ENCODE measurements around the gene MINK1.
A peak's percentile ranks its signal among the peaks of the same experiment; 100 is the strongest.
"Not testable (repeated sequence)": the region's sequence is repeated elsewhere in the genome, so short reads cannot be mapped to it uniquely, and the experiment has no call there.

The MINK1 gene

GRCh38 chr17:4906642-4907041 is 73.5 kb downstream of the MINK1 start:
- H3K4me3 ChIP-seq (ENCODE audit: insufficient read depth, low read depth, low read length, poor library complexity, severe bottlenecking); DNase-seq; H3K36me3 ChIP-seq (ENCODE audit: control insufficient read depth, insufficient read depth, low read length); H3K9me3 ChIP-seq (ENCODE audit: control insufficient read depth, low read length); H3K27ac ChIP-seq (ENCODE audit: insufficient read depth, low read length, poor library complexity, severe bottlenecking); H3K27me3 ChIP-seq (replicated peaks; ENCODE audit: control insufficient read depth, insufficient read depth, low read length, poor library complexity, severe bottlenecking): not testable (repeated sequence)
- peaks cover 20% of the 10 kb centered on the region for H3K4me1 ChIP-seq (ENCODE audit: control insufficient read depth, insufficient read depth, low read length, poor library complexity, severe bottlenecking)

GRCh38 chr17:4908301-4908700 is 75.2 kb downstream of the MINK1 start:
- DNase-seq, result no peak
- Histone ChIP-seq H3K9me3 (ENCODE audit: control insufficient read depth, low read length) (no peaks in the 10 kb centered on the region), H3K4me3 (ENCODE audit: insufficient read depth, low read depth, low read length, poor library complexity, severe bottlenecking) (no peak overlapping the region), H3K36me3 (ENCODE audit: control insufficient read depth, insufficient read depth, low read length) (no peaks in the 10 kb centered on the region), H3K27me3 (replicated peaks; ENCODE audit: control insufficient read depth, insufficient read depth, low read length, poor library complexity, severe bottlenecking) (no peaks in the 10 kb centered on the region), H3K4me1 (ENCODE audit: control insufficient read depth, insufficient read depth, low read length, poor library complexity, severe bottlenecking) (peaks cover 12% of the 10 kb centered on the region), H3K27ac (ENCODE audit: insufficient read depth, low read length, poor library complexity, severe bottlenecking) (no peak overlapping the region)

- Histone ChIP-seq H3K4me3 (ENCODE audit: insufficient read depth, low read depth, low read length, poor library complexity, severe bottlenecking) (no peak overlapping the region), H3K4me1 (ENCODE audit: control insufficient read depth, insufficient read depth, low read length, poor library complexity, severe bottlenecking) (peaks cover 12% of the 10 kb centered on the region), H3K27ac (ENCODE audit: insufficient read depth, low read length, poor library complexity, severe bottlenecking) (no peak overlapping the region)
Observed at GRCh38 chr17:4908711-4909496, 75.8 kb downstream of the MINK1 start.

GRCh38 chr17:4913994-4914393 is 80.9 kb downstream of the MINK1 start:
- DNase-seq, result no peak
- Histone ChIP-seq H3K36me3 (ENCODE audit: control insufficient read depth, insufficient read depth, low read length) (no peaks in the 10 kb centered on the region), H3K27me3 (replicated peaks; ENCODE audit: control insufficient read depth, insufficient read depth, low read length, poor library complexity, severe bottlenecking) (no peaks in the 10 kb centered on the region), H3K4me3 (ENCODE audit: insufficient read depth, low read depth, low read length, poor library complexity, severe bottlenecking) (no peak overlapping the region), H3K9me3 (ENCODE audit: control insufficient read depth, low read length) (no peaks in the 10 kb centered on the region), H3K4me1 (ENCODE audit: control insufficient read depth, insufficient read depth, low read length, poor library complexity, severe bottlenecking) (peaks cover 4% of the 10 kb centered on the region), H3K27ac (ENCODE audit: insufficient read depth, low read length, poor library complexity, severe bottlenecking) (no peak overlapping the region)

More at GRCh38 chr17:4908711-4909496, 75.8 kb downstream of the MINK1 start:
- H3K27me3 ChIP-seq (replicated peaks; ENCODE audit: control insufficient read depth, insufficient read depth, low read length, poor library complexity, severe bottlenecking), result no peaks in the 10 kb centered on the region
- H3K36me3 ChIP-seq (ENCODE audit: control insufficient read depth, insufficient read depth, low read length), result no peaks in the 10 kb centered on the region
- DNase-seq, result peak; percentile 48 to 52 (median 49)
- H3K9me3 ChIP-seq (ENCODE audit: control insufficient read depth, low read length), result no peaks in the 10 kb centered on the region

DNA sequence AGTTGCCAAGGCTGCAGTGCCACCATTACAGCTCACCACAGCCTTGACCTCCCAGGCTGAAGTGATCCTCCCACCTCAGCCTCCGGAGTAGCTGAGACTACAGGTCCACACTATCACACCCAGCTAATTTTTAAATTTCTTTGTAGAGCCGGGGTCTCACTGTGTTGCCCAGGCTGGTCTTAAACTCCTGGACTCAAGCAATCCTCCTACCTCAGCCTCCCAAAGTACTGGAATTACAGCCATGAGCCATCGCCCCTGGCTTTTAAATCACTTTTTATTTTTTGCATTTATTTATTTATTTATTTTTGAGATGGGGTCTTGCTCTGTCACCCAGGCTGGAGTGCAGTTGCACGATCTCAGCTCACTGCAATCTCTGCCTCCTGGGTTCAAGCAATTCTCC is 81.4 kb downstream of the MINK1 start:
- H3K4me1 ChIP-seq (ENCODE audit: control insufficient read depth, insufficient read depth, low read length, poor library complexity, severe bottlenecking); H3K4me3 ChIP-seq (ENCODE audit: insufficient read depth, low read depth, low read length, poor library complexity, severe bottlenecking); H3K27me3 ChIP-seq (replicated peaks; ENCODE audit: control insufficient read depth, insufficient read depth, low read length, poor library complexity, severe bottlenecking); H3K27ac ChIP-seq (ENCODE audit: insufficient read depth, low read length, poor library complexity, severe bottlenecking); DNase-seq; H3K36me3 ChIP-seq (ENCODE audit: control insufficient read depth, insufficient read depth, low read length); H3K9me3 ChIP-seq (ENCODE audit: control insufficient read depth, low read length): not testable (repeated sequence)

DNA sequence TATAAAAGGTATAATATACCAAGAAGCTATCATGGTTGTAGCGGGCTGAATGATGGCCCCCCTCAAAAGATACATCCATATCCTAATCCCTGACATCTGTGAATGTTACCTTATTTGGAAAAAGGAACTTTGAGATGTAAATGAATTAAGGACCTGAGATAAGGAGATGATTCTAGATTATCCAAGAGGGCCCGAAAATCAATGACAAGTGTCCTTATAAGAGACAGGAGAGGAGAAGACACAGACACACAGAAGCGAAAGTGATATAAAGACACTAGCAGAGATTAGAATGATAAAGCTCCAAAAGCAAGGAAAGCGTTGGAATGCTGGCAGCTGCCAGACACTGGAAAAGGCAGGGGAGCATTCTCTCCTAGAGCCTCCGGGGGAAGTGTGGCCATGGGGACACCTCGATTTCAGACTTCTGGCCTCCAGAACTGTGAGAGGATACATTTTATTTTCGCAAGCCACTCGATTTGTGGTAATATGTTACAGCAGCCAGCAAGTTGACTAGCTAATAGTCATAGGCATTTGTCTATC is 86.4 kb downstream of the MINK1 start:
- no peak overlapping the region for H3K27ac ChIP-seq (ENCODE audit: insufficient read depth, low read length, poor library complexity, severe bottlenecking)

DNA sequence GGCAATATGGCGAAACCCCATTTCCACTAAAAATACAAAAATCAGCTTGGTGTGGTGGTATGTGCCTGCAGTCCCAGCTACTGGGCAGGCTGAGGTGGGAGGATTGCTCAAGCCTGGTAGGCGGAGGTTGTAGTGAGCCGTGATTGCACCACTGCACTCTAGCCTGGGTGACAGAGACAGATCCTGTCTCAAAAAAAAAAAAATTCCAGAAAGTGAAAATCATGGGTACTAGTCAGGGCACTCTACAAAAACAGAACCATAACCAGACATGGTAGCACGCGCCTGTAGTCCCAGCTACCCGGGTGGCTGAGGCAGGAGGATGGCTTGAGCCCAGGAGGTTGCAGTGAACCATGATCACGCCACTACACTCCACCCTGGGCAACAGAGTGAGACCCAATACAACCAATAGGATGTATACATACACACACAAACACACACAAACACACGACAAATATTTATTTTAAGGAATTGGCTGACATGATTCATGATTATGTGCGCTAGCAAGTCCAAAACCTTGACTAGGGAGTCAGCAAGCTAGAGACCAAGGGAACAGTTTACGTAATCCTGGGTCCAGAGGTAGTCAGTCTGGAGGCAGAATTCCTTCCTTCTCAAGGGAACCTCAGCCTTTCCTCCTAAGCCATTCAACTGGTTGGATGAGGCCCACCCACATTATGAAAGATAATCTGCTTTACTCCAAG is 87.4 kb downstream of the MINK1 start:
- Histone ChIP-seq H3K9me3 (ENCODE audit: control insufficient read depth, low read length) (no peaks in the 10 kb centered on the region), H3K27me3 (replicated peaks; ENCODE audit: control insufficient read depth, insufficient read depth, low read length, poor library complexity, severe bottlenecking) (no peaks in the 10 kb centered on the region), H3K36me3 (ENCODE audit: control insufficient read depth, insufficient read depth, low read length) (no peaks in the 10 kb centered on the region), H3K4me3 (ENCODE audit: insufficient read depth, low read depth, low read length, poor library complexity, severe bottlenecking) (no peak overlapping the region), H3K4me1 (ENCODE audit: control insufficient read depth, insufficient read depth, low read length, poor library complexity, severe bottlenecking) (no peaks in the 10 kb centered on the region), H3K27ac (ENCODE audit: insufficient read depth, low read length, poor library complexity, severe bottlenecking) (no peak overlapping the region)
- no peak for DNase-seq

More for the DNA sequence above, 86.4 kb downstream of the MINK1 start:
- H3K9me3 ChIP-seq (ENCODE audit: control insufficient read depth, low read length), result no peaks in the 10 kb centered on the region
- no peak overlapping the region for H3K4me3 ChIP-seq (ENCODE audit: insufficient read depth, low read depth, low read length, poor library complexity, severe bottlenecking)
- H3K27me3 ChIP-seq (replicated peaks; ENCODE audit: control insufficient read depth, insufficient read depth, low read length, poor library complexity, severe bottlenecking), result no peaks in the 10 kb centered on the region
- no peaks in the 10 kb centered on the region for H3K36me3 ChIP-seq (ENCODE audit: control insufficient read depth, insufficient read depth, low read length)
- no peaks in the 10 kb centered on the region for H3K4me1 ChIP-seq (ENCODE audit: control insufficient read depth, insufficient read depth, low read length, poor library complexity, severe bottlenecking)
- DNase-seq, result no peak

DNA sequence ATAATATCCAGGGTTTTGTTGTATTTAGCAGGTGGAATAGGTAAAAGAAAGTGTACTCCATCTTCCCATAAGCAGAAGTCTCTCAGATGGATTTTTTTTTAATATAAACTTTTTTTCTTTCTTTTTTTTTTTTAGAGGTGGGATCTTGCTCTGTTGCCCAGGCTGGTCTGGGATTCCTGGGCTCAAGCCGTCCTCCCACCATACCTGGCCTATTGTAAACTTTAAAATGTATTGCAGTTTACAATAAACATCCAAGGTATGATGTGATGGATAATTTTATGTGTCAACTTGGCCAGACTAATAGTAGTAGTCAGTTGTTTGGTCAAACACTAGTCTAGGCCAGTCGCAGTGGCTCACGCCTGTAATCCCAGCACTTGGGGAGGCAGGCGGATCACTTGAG is 88.2 kb downstream of the MINK1 start:
- no peak overlapping the region for H3K4me3 ChIP-seq (ENCODE audit: insufficient read depth, low read depth, low read length, poor library complexity, severe bottlenecking)
- H3K4me1 ChIP-seq (ENCODE audit: control insufficient read depth, insufficient read depth, low read length, poor library complexity, severe bottlenecking), result no peaks in the 10 kb centered on the region
- H3K36me3 ChIP-seq (ENCODE audit: control insufficient read depth, insufficient read depth, low read length), result no peaks in the 10 kb centered on the region
- no peaks in the 10 kb centered on the region for H3K9me3 ChIP-seq (ENCODE audit: control insufficient read depth, low read length)
- H3K27me3 ChIP-seq (replicated peaks; ENCODE audit: control insufficient read depth, insufficient read depth, low read length, poor library complexity, severe bottlenecking), result no peaks in the 10 kb centered on the region
- no peak overlapping the region for H3K27ac ChIP-seq (ENCODE audit: insufficient read depth, low read length, poor library complexity, severe bottlenecking)
- DNase-seq, result no peak

DNA sequence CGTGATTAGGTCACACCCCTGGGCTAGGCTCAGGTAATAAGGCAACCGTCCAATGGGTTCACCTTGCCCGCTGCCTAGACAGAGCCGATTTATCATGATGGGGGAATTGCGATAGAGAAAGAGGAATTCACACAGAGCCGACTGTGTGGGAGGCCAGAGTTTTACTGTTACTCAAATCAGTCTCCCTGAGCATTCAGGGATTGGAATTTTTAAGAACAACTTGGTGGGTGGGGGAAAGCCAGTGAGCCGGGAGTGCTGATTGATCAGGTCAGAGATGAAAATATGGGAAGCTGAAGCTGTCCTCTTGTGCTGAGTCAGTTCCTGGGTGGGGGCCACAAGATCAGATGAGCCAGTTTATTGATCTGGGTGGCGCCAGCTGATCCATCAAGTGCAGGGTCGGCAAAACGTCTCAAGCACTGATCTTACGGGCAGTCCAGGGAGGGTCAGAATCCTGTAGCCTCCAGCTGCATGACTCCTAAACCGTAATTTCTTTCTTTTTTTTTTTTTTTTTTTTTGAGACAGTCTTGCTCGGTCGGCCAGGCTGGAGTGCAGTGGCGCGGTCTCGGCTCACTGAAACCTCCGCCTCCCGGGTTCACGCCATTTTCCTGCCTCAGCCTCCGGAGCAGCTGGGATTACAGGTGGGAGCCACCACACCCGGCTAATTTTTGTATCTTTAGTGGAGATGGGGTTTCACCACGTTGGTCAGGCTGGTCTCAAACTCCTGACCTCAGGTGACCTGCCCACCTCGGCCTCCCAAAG is 93.6 kb downstream of the MINK1 start:
- H3K4me3 ChIP-seq (ENCODE audit: insufficient read depth, low read depth, low read length, poor library complexity, severe bottlenecking); H3K4me1 ChIP-seq (ENCODE audit: control insufficient read depth, insufficient read depth, low read length, poor library complexity, severe bottlenecking); H3K27ac ChIP-seq (ENCODE audit: insufficient read depth, low read length, poor library complexity, severe bottlenecking); H3K9me3 ChIP-seq (ENCODE audit: control insufficient read depth, low read length); DNase-seq; H3K27me3 ChIP-seq (replicated peaks; ENCODE audit: control insufficient read depth, insufficient read depth, low read length, poor library complexity, severe bottlenecking); H3K36me3 ChIP-seq (ENCODE audit: control insufficient read depth, insufficient read depth, low read length): not testable (repeated sequence)

Data from effector memory CD4-positive, alpha-beta T cell (primary cell).